H1 (cell line): Measurements from ENCODE around the gene MBNL1.

ENCODE experiments used
- CEBPB ChIP-seq: IDR thresholded peaks from 2 replicates; pipeline ENCODE4 v1.6.1; 2012; ENCODE audit warnings: low read depth, low read length
- EP300 ChIP-seq, 2 experiments: IDR thresholded peaks; 1 replicate in 1 of 2; 2 replicates in 1 of 2; pipeline ENCODE4 v1.6.1; 2011 to 2012; ENCODE audit warnings: low read depth in 2 of 2, low read length in 2 of 2, mild to moderate bottlenecking in 2 of 2, borderline replicate concordance in 1 of 2, inconsistent platforms in 1 of 2, moderate library complexity in 1 of 2
- HDAC6 ChIP-seq: IDR thresholded peaks from one replicate; pipeline ENCODE4 v1.7.1; 2012; ENCODE audit warnings: low read depth, mild to moderate bottlenecking, inconsistent platforms, low read length, moderate library complexity
- KDM1A ChIP-seq: fragments of 200-600, 300-600 bp; sonication (generic); IDR thresholded peaks from 2 replicates; pipeline ENCODE4 v1.7.1; 2016; ENCODE audit warnings: mild to moderate bottlenecking, low read length, borderline replicate concordance
- NRF1 ChIP-seq: IDR thresholded peaks from 2 replicates; pipeline ENCODE4 v1.6.1; 2011; ENCODE audit warnings: mild to moderate bottlenecking, low read depth, low read length, improper control_type of control experiment
- RAD21 ChIP-seq, 2 experiments: IDR thresholded peaks in 1 of 2; conservative IDR thresholded peaks in 1 of 2; 2 replicates each; pipeline ENCODE4 v1.6.1; 2011; ENCODE audit warnings: low read depth in 2 of 2, low read length in 2 of 2, improper control_type of control experiment in 1 of 2, inconsistent platforms in 1 of 2, mild to moderate bottlenecking in 1 of 2, moderate library complexity in 1 of 2
- SRF ChIP-seq: IDR thresholded peaks from 2 replicates; pipeline ENCODE4 v1.6.1; 2011; ENCODE audit warnings: mild to moderate bottlenecking, low read depth, low read length, moderate library complexity
- TBP ChIP-seq: IDR thresholded peaks from 2 replicates; pipeline ENCODE4 v1.6.1; 2011; ENCODE audit warnings: low read depth, low read length, improper control_type of control experiment
- ZNF274 ChIP-seq: IDR thresholded peaks from 2 replicates; pipeline ENCODE4 v1.7.0; 2012; ENCODE audit warnings: low read length, borderline replicate concordance; ENCODE audit errors: extremely low read depth

DNA sequence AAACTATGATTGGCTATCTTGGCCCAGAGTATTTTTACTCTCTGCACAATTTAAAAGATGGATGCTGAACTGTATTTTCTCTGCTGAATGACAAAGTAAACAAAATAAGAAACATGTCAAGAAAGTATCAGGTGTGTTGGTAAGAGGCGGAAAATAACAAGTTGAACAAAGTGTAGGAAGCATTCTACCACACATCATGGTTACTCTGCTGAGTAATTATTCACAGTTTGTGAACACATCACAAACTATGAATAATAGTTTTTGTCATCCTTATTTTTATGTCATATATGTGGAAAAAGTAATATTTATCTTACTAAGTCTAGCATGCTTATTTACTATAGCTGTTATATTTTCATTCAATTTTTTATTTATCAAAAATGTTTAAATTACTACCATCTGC lies 229.2 kb downstream of the MBNL1 start:
- TF ChIP-seq HDAC6 = no peak
- TF ChIP-seq NRF1 = no peak
- no peak for TF ChIP-seq EP300 (IDR thresholded peaks at IDR 0.05; ENCODE audit: borderline replicate concordance in 1 of 2, low read depth in 2 of 2, low read length in 2 of 2)
- TF ChIP-seq KDM1A = no peak
- TF ChIP-seq CEBPB = no peak
- TF ChIP-seq TBP = no peak
- TF ChIP-seq SRF = no peak
- TF ChIP-seq RAD21 (IDR thresholded peaks at IDR 0.05 in 1 of 2, conservative IDR thresholded peaks at IDR 0.05 in 1 of 2; ENCODE audit: low read depth in 2 of 2, low read length in 2 of 2) = no peak
- no peak for TF ChIP-seq ZNF274
